ENCODE measurements around the gene ZMYND15.

The ZMYND15 gene

DNA sequence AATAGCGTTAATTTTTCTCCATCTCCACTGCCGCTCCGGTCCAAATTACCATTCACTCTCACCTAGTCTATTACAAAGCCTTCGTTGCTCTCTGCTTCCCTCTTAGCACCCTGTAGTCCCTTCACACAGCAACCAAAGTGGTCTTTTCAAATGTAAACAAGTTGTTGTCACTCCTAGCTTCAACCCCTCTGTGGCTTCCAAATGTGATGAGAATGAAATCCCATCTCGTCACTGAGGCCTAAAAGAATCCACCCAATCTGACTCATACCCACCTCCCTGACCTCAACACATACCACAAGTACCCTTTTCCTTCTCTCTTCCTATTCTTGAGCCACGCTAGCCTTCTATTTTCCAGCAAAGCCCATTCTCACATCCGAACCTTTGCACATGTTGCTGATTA is 33.5 kb upstream of the ZMYND15 start:
- H3K4me2 ChIP-seq (ENCODE audit: low read length) = no peak overlapping the region
- H3K9me3 ChIP-seq (ENCODE audit: control insufficient read depth, insufficient read depth, low read length) = peaks cover 3% of the 10 kb centered on the region; the same call in 1 of the 2 replicates
- peaks cover 47% of the 10 kb centered on the region for H3K79me2 ChIP-seq (ENCODE audit: control insufficient read depth, low read length)
- H3K36me3 ChIP-seq (ENCODE audit: control insufficient read depth, low read length) = peaks cover 20% of the 10 kb centered on the region
- H3K27ac ChIP-seq (ENCODE audit: low read depth, low read length) = no peak overlapping the region
- no peak overlapping the region for H3K4me3 ChIP-seq (ENCODE audit: low read length)
- no peaks in the 10 kb centered on the region for H4K20me1 ChIP-seq (ENCODE audit: control insufficient read depth, insufficient read depth, low read depth, low read length)
- H3F3A ChIP-seq (ENCODE audit: control insufficient read depth, insufficient read depth) = peaks cover 7% of the 10 kb centered on the region
- TF ChIP-seq EZH2phosphoT487 (IDR thresholded peaks at IDR 0.05; ENCODE audit: borderline replicate concordance, low read length) = no peak
- TF ChIP-seq, protein P1, sequence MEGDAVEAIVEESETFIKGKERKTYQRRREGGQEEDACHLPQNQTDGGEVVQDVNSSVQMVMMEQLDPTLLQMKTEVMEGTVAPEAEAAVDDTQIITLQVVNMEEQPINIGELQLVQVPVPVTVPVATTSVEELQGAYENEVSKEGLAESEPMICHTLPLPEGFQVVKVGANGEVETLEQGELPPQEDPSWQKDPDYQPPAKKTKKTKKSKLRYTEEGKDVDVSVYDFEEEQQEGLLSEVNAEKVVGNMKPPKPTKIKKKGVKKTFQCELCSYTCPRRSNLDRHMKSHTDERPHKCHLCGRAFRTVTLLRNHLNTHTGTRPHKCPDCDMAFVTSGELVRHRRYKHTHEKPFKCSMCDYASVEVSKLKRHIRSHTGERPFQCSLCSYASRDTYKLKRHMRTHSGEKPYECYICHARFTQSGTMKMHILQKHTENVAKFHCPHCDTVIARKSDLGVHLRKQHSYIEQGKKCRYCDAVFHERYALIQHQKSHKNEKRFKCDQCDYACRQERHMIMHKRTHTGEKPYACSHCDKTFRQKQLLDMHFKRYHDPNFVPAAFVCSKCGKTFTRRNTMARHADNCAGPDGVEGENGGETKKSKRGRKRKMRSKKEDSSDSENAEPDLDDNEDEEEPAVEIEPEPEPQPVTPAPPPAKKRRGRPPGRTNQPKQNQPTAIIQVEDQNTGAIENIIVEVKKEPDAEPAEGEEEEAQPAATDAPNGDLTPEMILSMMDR (IDR thresholded peaks at IDR 0.05; ENCODE audit: low read depth, low read length, poor library complexity, severe bottlenecking) = no peak
- H3K4me1 ChIP-seq (ENCODE audit: control insufficient read depth, low read length) = peaks cover 35% of the 10 kb centered on the region
- H3K9me2 ChIP-seq (replicated peaks; ENCODE audit: control insufficient read depth, low read length) = no peaks in the 10 kb centered on the region
- H3K27me3 ChIP-seq (ENCODE audit: control insufficient read depth, low read length) = no peaks in the 10 kb centered on the region

DNA sequence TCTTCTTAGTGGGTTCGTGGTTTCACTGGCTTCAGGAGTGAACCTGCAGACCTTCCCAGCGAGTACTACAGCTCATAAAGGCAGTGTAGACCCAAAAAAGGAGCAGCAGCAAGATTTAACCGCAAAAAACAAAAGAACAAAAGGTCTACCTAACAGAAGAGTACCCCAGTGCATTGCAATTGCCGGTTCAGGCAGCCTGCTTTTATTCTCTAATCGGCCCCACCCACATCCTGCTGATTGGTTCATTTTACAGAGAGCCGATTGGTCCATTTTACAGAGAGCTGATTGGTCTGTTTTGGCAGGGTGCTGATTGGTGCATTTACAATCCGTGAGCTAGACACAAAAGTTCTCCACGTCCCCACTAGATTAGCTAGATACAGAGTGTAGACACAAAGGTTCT is 31.2 kb upstream of the ZMYND15 start:
- Histone ChIP-seq H3K27me3 (ENCODE audit: control insufficient read depth, low read length) (no peaks in the 10 kb centered on the region), H3K4me1 (ENCODE audit: control insufficient read depth, low read length) (peaks cover 29% of the 10 kb centered on the region), H3K9me3 (ENCODE audit: control insufficient read depth, insufficient read depth, low read length) (peaks cover 3% of the 10 kb centered on the region; the same call in 1 of the 2 replicates), H3F3A (ENCODE audit: control insufficient read depth, insufficient read depth) (peaks cover 12% of the 10 kb centered on the region), H3K27ac (ENCODE audit: low read depth, low read length) (no peak overlapping the region), H3K4me2 (ENCODE audit: low read length) (no peak overlapping the region), H3K79me2 (ENCODE audit: control insufficient read depth, low read length) (peaks cover 39% of the 10 kb centered on the region), H4K20me1 (ENCODE audit: control insufficient read depth, insufficient read depth, low read depth, low read length) (no peaks in the 10 kb centered on the region; the same call in 1 of the 2 replicates), H3K36me3 (ENCODE audit: control insufficient read depth, low read length) (peaks cover 9% of the 10 kb centered on the region; the same call in 1 of the 2 replicates), H3K4me3 (ENCODE audit: low read length) (no peak overlapping the region), H3K9me2 (replicated peaks; ENCODE audit: control insufficient read depth, low read length) (no peaks in the 10 kb centered on the region)
- TF ChIP-seq, protein P1 (IDR thresholded peaks at IDR 0.05; ENCODE audit: low read depth, low read length, poor library complexity, severe bottlenecking) = no peak

DNA sequence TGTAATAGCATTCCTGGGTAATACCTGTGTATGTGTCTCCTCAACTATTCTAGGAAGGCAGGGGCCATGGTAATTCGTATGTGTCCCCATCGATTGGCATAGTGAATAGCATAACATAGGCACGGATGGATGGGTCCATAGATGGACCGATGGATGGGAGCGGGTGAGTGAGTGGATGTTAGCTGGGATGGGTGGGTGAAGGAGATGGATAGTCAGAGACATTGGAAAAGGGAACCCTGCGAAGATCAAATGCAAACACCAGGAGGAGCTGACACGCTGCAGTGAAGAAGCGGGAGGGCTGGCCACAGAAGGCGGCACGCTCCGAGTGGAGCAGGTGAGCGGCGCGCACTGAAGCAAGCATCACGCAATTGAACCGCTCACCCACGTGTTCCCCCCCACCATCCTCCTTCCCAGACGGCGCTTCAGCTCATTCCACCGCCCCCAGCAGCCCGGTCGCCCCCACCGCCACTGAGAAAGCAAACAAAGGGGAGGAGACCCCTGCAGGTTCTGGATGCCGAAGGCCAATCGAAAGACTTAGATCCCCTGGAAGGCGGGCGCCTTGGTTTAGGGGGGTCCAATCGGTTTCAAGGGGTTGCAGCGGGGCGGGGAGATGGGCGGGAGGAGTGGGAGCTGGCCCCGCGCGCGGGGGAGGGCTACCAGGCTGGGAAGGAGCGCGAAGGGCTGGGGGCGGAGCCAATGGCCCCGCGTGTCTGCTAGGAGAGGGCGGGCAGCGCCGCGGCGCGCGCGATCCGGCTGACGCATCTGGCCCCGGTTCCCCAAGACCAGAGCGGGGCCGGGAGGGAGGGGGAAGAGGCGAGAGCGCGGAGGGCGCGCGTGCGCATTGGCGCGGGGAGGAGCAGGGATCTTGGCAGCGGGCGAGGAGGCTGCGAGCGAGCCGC is 29.6 kb upstream of the ZMYND15 start, which contains the start of gene ARRB2:
TSS of gene ARRB2 (plus strand) at position 839 of the 899 bp plus-strand sequence. CDS start 90 bp downstream, outside the sequence.
- Histone ChIP-seq H3K9me2 (replicated peaks; ENCODE audit: control insufficient read depth, low read length) (no peaks in the 10 kb centered on the region), H3K27me3 (ENCODE audit: control insufficient read depth, low read length) (no peaks in the 10 kb centered on the region)
- no peak for TF ChIP-seq EZH2phosphoT487 (IDR thresholded peaks at IDR 0.05; ENCODE audit: borderline replicate concordance, low read length)
- TF ChIP-seq, protein P1 (IDR thresholded peaks at IDR 0.05; ENCODE audit: low read depth, low read length, poor library complexity, severe bottlenecking) = peak; percentile 59

More for the DNA sequence above, 29.6 kb upstream of the ZMYND15 start, which contains the start of gene ARRB2:
- Histone ChIP-seq H3K27ac (ENCODE audit: low read depth, low read length) (peak within 1 kb of the TSS; percentile 62), H3K36me3 (ENCODE audit: control insufficient read depth, low read length) (peaks cover 4% of the 10 kb centered on the region), H3K4me2 (ENCODE audit: low read length) (peak within 1 kb of the TSS; percentile 99), H3F3A (ENCODE audit: control insufficient read depth, insufficient read depth) (peaks cover 12% of the 10 kb centered on the region), H3K79me2 (ENCODE audit: control insufficient read depth, low read length) (peaks cover 23% of the 10 kb centered on the region), H3K4me3 (ENCODE audit: low read length) (peak within 1 kb of the TSS; percentile 92), H3K9me3 (ENCODE audit: control insufficient read depth, insufficient read depth, low read length) (peaks cover 3% of the 10 kb centered on the region; the same call in 1 of the 2 replicates), H4K20me1 (ENCODE audit: control insufficient read depth, insufficient read depth, low read depth, low read length) (no peaks in the 10 kb centered on the region; the same call in 1 of the 2 replicates), H3K4me1 (ENCODE audit: control insufficient read depth, low read length) (peaks cover 30% of the 10 kb centered on the region)

Measured in DOHH2 (cell line).